HL-60/S4 treated with retinoic acid at 250 ng/mL for 4 days and 3 days (cell line): ENCODE measurements around the gene CREB3L2.

ENCODE experiments used
- in situ Hi-C: fragments of 300-500 bp; cut with MboI; formaldehyde crosslinking; loops from 2 replicates; pipeline ENCODE4 v1.7.0; 2022; ENCODE audit warnings: low sequenced_read_pairs

CREB3L2 gene

GRCh38 chr7:137881607-137882260, 120.2 kb downstream of the CREB3L2 start:
- in situ Hi-C loops: no loop called here

- in situ Hi-C loops: no loop called here
Measured at GRCh38 chr7:137880432-137880831, 121.5 kb downstream of the CREB3L2 start.

GRCh38 chr7:137879357-137880158, 122.3 kb downstream of the CREB3L2 start:
- in situ Hi-C loops: no loop called here

- in situ Hi-C loops: no loop called here
Measured at GRCh38 chr7:137878333-137878961, 123.4 kb downstream of the CREB3L2 start.

GRCh38 chr7:137877027-137877675, 124.7 kb downstream of the CREB3L2 start:
- in situ Hi-C loops: no loop called here

- in situ Hi-C loops: no loop called here
Measured at GRCh38 chr7:137875746-137876145, 126.1 kb downstream of the CREB3L2 start.

- in situ Hi-C loops: no loop called here
Measured at GRCh38 chr7:137873979-137874777, 127.7 kb downstream of the CREB3L2 start.

GRCh38 chr7:137873524-137873923, 128.4 kb downstream of the CREB3L2 start:
- in situ Hi-C loops: no loop called here

GRCh38 chr7:137871170-137871915, 130.5 kb downstream of the CREB3L2 start:
- in situ Hi-C loops: no loop called here

- in situ Hi-C loops: no loop called here
Measured at GRCh38 chr7:137870684-137871083, 131.2 kb downstream of the CREB3L2 start.

GRCh38 chr7:137870078-137870477, 131.8 kb downstream of the CREB3L2 start:
- in situ Hi-C loops: no loop called here

- in situ Hi-C loops: no loop called here
Measured at GRCh38 chr7:137869260-137869659, 132.6 kb downstream of the CREB3L2 start.

- in situ Hi-C loops: no loop called here
Measured at GRCh38 chr7:137867289-137867688, 134.6 kb downstream of the CREB3L2 start.

GRCh38 chr7:137865764-137866163, 136.1 kb downstream of the CREB3L2 start:
- in situ Hi-C loops: no loop called here

GRCh38 chr7:137862964-137863363, 138.9 kb downstream of the CREB3L2 start:
- in situ Hi-C loops: no loop called here

GRCh38 chr7:137862358-137862757, 139.5 kb downstream of the CREB3L2 start:
- in situ Hi-C loops: no loop called here

GRCh38 chr7:137860542-137860941, 141.3 kb downstream of the CREB3L2 start:
- in situ Hi-C loops: no loop called here

- in situ Hi-C loops: no loop called here
Measured at GRCh38 chr7:137853053-137853452, 148.8 kb downstream of the CREB3L2 start.

GRCh38 chr7:137852108-137852507, 149.8 kb downstream of the CREB3L2 start:
- in situ Hi-C loops: no loop called here
